GM13977 (cell line): ENCODE data around the gene TSPAN7.

Source experiments
- DNase-seq: peaks from one replicate; pipeline ENCODE4 v3.0.0; 2012; ENCODE audit warnings: low spot score
- CTCF ChIP-seq: IDR thresholded peaks from 2 replicates; pipeline ENCODE4 v1.5.1; 2012; ENCODE audit warnings: mild to moderate bottlenecking, control low read depth; ENCODE audit not compliant: insufficient read depth; ENCODE audit errors: extremely low read depth, missing control alignments
- in situ Hi-C: fragments of 300-500 bp; cut with MboI; formaldehyde crosslinking; loops from one replicate; pipeline ENCODE4 v1.12.0; 2022; ENCODE audit warnings: low sequenced_read_pairs, low pct_unique_long_range_greater_than_20kb, mixed read lengths, inconsistent platforms; ENCODE audit not compliant: unreplicated experiment

TSPAN7 gene

GRCh38 chrX:38538134-38538533 lies 23.2 kb upstream of the TSPAN7 start:
- in situ Hi-C loops = no loop called here
- no peak for TF ChIP-seq CTCF
- no peak for DNase-seq

- no peak for TF ChIP-seq CTCF
- in situ Hi-C loops = no loop called here
- no peak for DNase-seq
Observed at GRCh38 chrX:38539748-38540147, 21.6 kb upstream of the TSPAN7 start.

GRCh38 chrX:38548508-38548907 lies 12.8 kb upstream of the TSPAN7 start:
- in situ Hi-C loops = no loop called here
- TF ChIP-seq CTCF = no peak
- no peak for DNase-seq

- DNase-seq = no peak
- in situ Hi-C loops = no loop called here
- no peak for TF ChIP-seq CTCF
Observed at GRCh38 chrX:38552721-38553120, 8.6 kb upstream of the TSPAN7 start.

- no peak for DNase-seq
- no peak for TF ChIP-seq CTCF
- in situ Hi-C loops = no loop called here
Observed at GRCh38 chrX:38558686-38559085, 2.7 kb upstream of the TSPAN7 start.

- no peak for TF ChIP-seq CTCF
- no peak for DNase-seq
- in situ Hi-C loops = no loop called here
Observed at GRCh38 chrX:38560776-38561125, 591 bp upstream of the TSPAN7 start.
